KMS-11 (cell line): ENCODE measurements around the gene MGST2.

ENCODE experiments used
- H2AFZ ChIP-seq: fragments of 200-600 bp; sonication (generic); 2 replicates; pipeline ENCODE4 v1.6.1; 2016; ENCODE audit warnings: antibody characterized with exemption, mixed run types, low read depth
- H3K27ac ChIP-seq: fragments of 200-600 bp; sonication (generic); 2 replicates; pipeline ENCODE4 v1.6.1; 2016; ENCODE audit warnings: mild to moderate bottlenecking, mixed run types
- H3K27me3 ChIP-seq: fragments of 200-600 bp; sonication (generic); 2 replicates; pipeline ENCODE4 v1.6.1; 2017; ENCODE audit warnings: mild to moderate bottlenecking, low read depth, mixed run types, moderate library complexity; ENCODE audit not compliant: insufficient read depth
- H3K36me3 ChIP-seq: fragments of 200-600 bp; sonication (generic); 2 replicates; pipeline ENCODE4 v1.6.1; 2017; ENCODE audit warnings: mild to moderate bottlenecking, mixed run types; ENCODE audit not compliant: insufficient read depth
- H3K4me1 ChIP-seq: fragments of 200-600 bp; sonication (generic); 2 replicates; pipeline ENCODE4 v1.6.1; 2016; ENCODE audit warnings: mild to moderate bottlenecking, low read depth, mixed run types; ENCODE audit not compliant: poor library complexity, severe bottlenecking
- H3K4me2 ChIP-seq: fragments of 200-600 bp; sonication (generic); 2 replicates; pipeline ENCODE4 v1.7.0; 2016; ENCODE audit warnings: mild to moderate bottlenecking, mixed run types
- H3K4me3 ChIP-seq: fragments of 200-600 bp; sonication (generic); IDR thresholded peaks from 2 replicates; pipeline ENCODE4 v1.6.1; 2017; ENCODE audit warnings: low read depth, low read length, mixed read lengths; ENCODE audit not compliant: insufficient read depth
- H3K79me2 ChIP-seq: fragments of 200-600 bp; sonication (generic); 2 replicates; pipeline ENCODE4 v1.6.1; 2016; ENCODE audit warnings: low read depth, mixed run types; ENCODE audit not compliant: insufficient read depth
- H3K9ac ChIP-seq: fragments of 200-600 bp; sonication (generic); 2 replicates; pipeline ENCODE4 v1.6.1; 2016; ENCODE audit warnings: mild to moderate bottlenecking, mixed run types
- H4K20me1 ChIP-seq: fragments of 200-600 bp; sonication (generic); 2 replicates; pipeline ENCODE4 v1.6.1; 2016; ENCODE audit warnings: mild to moderate bottlenecking, mixed run types; ENCODE audit not compliant: insufficient read depth
- CTCF ChIP-seq: fragments of 200-600 bp; sonication (generic); conservative IDR thresholded peaks from 2 replicates; pipeline ENCODE4 v1.6.1; 2017; ENCODE audit warnings: low read depth, mild to moderate bottlenecking, antibody characterized with exemption, low read length, moderate library complexity, mixed read lengths

The MGST2 gene

GRCh38 chr4:139700568-139700967 is 34.9 kb downstream of the MGST2 start:
- Histone ChIP-seq H3K79me2 (no peaks in the 10 kb centered on the region), H3K4me2 (no peak overlapping the region), H3K36me3 (no peaks in the 10 kb centered on the region), H3K27me3 (no peaks in the 10 kb centered on the region), H3K4me1 (no peaks in the 10 kb centered on the region), H4K20me1 (no peaks in the 10 kb centered on the region), H3K27ac (no peak overlapping the region), H3K9ac (no peak overlapping the region), H2AFZ (no peak overlapping the region), H3K4me3 (no peak overlapping the region)
- TF ChIP-seq CTCF: no peak

GRCh38 chr4:139704915-139705485 is 39.4 kb downstream of the MGST2 start:
- no peaks in the 10 kb centered on the region for H3K4me1 ChIP-seq
- H3K27ac ChIP-seq: no peak overlapping the region
- H4K20me1 ChIP-seq: no peaks in the 10 kb centered on the region
- no peak overlapping the region for H3K4me3 ChIP-seq
- TF ChIP-seq CTCF: peak; percentile 59
- H2AFZ ChIP-seq: no peak overlapping the region
- no peak overlapping the region for H3K4me2 ChIP-seq
- no peak overlapping the region for H3K9ac ChIP-seq
- H3K36me3 ChIP-seq: no peaks in the 10 kb centered on the region
- no peaks in the 10 kb centered on the region for H3K27me3 ChIP-seq
- H3K79me2 ChIP-seq: no peaks in the 10 kb centered on the region

GRCh38 chr4:139709660-139710059 is 44.0 kb downstream of the MGST2 start:
- Histone ChIP-seq H3K36me3 (no peaks in the 10 kb centered on the region), H3K27ac (no peak overlapping the region), H3K4me2 (no peak overlapping the region), H3K9ac (no peak overlapping the region), H3K4me1 (no peaks in the 10 kb centered on the region), H2AFZ (no peak overlapping the region), H3K79me2 (no peaks in the 10 kb centered on the region), H3K27me3 (no peaks in the 10 kb centered on the region), H3K4me3 (no peak overlapping the region), H4K20me1 (no peaks in the 10 kb centered on the region)
- TF ChIP-seq CTCF: no peak

GRCh38 chr4:139710073-139710472 is 44.5 kb downstream of the MGST2 start:
- Histone ChIP-seq H3K4me3 (no peak overlapping the region), H3K4me1 (no peaks in the 10 kb centered on the region), H3K27me3 (no peaks in the 10 kb centered on the region), H3K4me2 (no peak overlapping the region), H3K27ac (no peak overlapping the region), H3K9ac (no peak overlapping the region), H2AFZ (no peak overlapping the region), H4K20me1 (no peaks in the 10 kb centered on the region), H3K79me2 (no peaks in the 10 kb centered on the region), H3K36me3 (no peaks in the 10 kb centered on the region)
- no peak for TF ChIP-seq CTCF
